Stimulated activated CD8-positive, alpha-beta memory T cell treated with anti-CD3 and anti-CD28 coated beads, Interleukin-12 subunit alpha, Interleukin-12 subunit beta, amount 100 ng/mL, for 24 hours (primary cell): ENCODE results near the gene WDR17.

Source experiments
- DNase-seq: peaks from one replicate; pipeline ENCODE4 v3.0.0-alpha.2; 2020; ENCODE audit errors: extremely low read depth

Gene WDR17

GRCh38 chr4:176099314-176099713, 33.7 kb downstream of the WDR17 start:
- no peak for DNase-seq

- DNase-seq: no peak
Measured at GRCh38 chr4:176102414-176103063, 36.9 kb downstream of the WDR17 start.

- DNase-seq: no peak
Measured at GRCh38 chr4:176107695-176108094, 42.1 kb downstream of the WDR17 start.

- DNase-seq: no peak
Measured at GRCh38 chr4:176123710-176124407, 58.2 kb downstream of the WDR17 start.

- DNase-seq: no peak
Measured at GRCh38 chr4:176125063-176125462, 59.4 kb downstream of the WDR17 start.

- no peak for DNase-seq
Measured at GRCh38 chr4:176134670-176135069, 69.0 kb downstream of the WDR17 start.

- DNase-seq: no peak
Measured at GRCh38 chr4:176137631-176138030, 72.0 kb downstream of the WDR17 start.

GRCh38 chr4:176139518-176139917, 73.9 kb downstream of the WDR17 start:
- DNase-seq: no peak

- no peak for DNase-seq
Measured at GRCh38 chr4:176142253-176142652, 76.6 kb downstream of the WDR17 start.

GRCh38 chr4:176149680-176150355, 84.2 kb downstream of the WDR17 start:
- DNase-seq: no peak

- no peak for DNase-seq
Measured at GRCh38 chr4:176150356-176150682, 84.7 kb downstream of the WDR17 start.

GRCh38 chr4:176150704-176151103, 85.1 kb downstream of the WDR17 start:
- no peak for DNase-seq

GRCh38 chr4:176153124-176153523, 87.5 kb downstream of the WDR17 start:
- no peak for DNase-seq

GRCh38 chr4:176156656-176157055, 91.0 kb downstream of the WDR17 start:
- no peak for DNase-seq

GRCh38 chr4:176163041-176163440, 97.4 kb downstream of the WDR17 start:
- DNase-seq: no peak

- DNase-seq: no peak
Measured at GRCh38 chr4:176185051-176185450, 119.4 kb downstream of the WDR17 start.

- no peak for DNase-seq
Measured at GRCh38 chr4:176186067-176186466, 120.4 kb downstream of the WDR17 start.

GRCh38 chr4:176186671-176187395, 121.2 kb downstream of the WDR17 start:
- no peak for DNase-seq

GRCh38 chr4:176187624-176188023, 122.0 kb downstream of the WDR17 start:
- DNase-seq: no peak

GRCh38 chr4:176188654-176189053, 123.0 kb downstream of the WDR17 start:
- no peak for DNase-seq

- DNase-seq: no peak
Measured at GRCh38 chr4:176189891-176190795, 124.5 kb downstream of the WDR17 start.
